ENCODE data around the gene OR6Q1.
A peak's percentile ranks its signal among the peaks of the same experiment; 100 is the strongest.

Gene OR6Q1

DNA sequence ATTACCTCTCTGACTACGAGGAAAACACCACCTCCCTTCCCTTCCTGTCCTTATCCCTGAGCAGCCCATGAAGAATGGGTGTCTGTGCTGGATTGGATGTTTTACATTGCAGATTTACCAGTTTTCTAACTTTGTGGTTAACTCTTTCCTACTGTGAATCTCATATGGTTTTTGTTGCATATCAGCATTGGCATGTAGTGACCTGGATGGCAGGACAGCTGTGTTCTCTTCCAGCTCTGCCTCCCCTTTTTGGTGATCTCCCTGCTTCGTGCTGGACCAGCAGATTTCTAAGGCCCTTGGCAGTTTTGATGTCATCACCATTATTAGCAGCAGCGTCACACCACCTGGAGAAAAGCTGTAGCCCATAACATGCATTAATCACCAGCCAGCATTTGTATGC, 26.7 kb downstream of the OR6Q1 start:
- TF ChIP-seq CTCF (IDR thresholded peaks at IDR 0.05) = no peak
- DNase-seq (ENCODE audit: low spot score) = no peak
- no peak overlapping the region for H3K27ac ChIP-seq
- H3K4me3 ChIP-seq = no peak overlapping the region

DNA sequence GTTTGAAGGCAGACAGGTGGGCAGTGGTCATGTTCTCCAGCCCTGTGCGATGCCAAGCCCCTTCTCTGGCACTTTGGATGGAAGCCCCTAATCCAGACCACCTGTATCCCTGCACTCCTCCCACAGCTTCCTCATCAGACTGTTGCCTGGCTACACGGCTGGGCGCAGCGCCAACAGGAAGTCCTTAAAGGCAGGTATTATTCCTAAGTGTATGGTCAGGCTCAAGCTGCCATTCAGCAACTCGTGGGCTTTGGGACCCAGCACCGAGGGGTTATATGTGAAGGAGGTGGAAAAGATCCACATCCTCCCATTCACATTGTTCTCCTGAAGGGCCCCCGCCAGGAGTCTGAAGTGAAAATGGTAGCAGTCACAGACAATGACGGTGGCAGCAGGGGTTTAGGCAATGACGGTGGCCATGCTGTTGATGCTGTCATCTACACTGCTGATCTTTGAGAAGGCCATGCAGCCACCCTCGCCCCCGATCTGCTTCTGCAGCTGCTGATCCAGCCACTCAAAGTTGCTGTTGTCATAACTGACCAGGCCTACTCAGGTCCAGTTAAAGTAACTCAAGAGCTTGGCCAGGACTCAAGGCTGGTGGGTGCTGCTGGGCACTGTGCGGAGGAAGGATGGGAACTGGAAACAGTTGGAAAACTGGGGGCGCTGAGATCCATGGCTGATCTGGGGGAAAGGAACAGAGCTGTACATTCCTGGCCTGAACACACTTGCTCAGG, 27.7 kb downstream of the OR6Q1 start:
- Histone ChIP-seq H3K27ac (peak overlapping the region; percentile 19 to 81), H3K4me3 (no peak overlapping the region)
- TF ChIP-seq CTCF (IDR thresholded peaks at IDR 0.05) = no peak
- DNase-seq (ENCODE audit: low spot score) = no peak

DNA sequence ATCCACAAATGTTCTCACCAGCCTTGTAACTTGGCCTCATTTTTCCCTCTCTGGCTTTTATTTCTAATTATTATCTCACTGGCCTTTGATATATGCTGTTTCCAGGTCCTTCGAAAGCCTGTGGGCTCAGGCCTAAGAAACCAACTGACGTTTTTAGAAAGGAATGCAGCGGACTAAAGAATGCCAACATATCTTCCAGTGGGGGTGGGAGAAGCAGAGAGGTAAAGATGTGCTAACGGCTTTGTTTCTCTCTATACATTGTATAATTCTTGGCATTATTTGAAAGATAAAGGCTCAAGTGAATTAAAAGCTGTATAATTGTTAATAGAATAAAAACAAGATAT, 28.2 kb downstream of the OR6Q1 start:
- TF ChIP-seq CTCF (IDR thresholded peaks at IDR 0.05) = no peak
- peak overlapping the region; percentile 19 to 81 for H3K27ac ChIP-seq
- DNase-seq (ENCODE audit: low spot score) = no peak
- H3K4me3 ChIP-seq = no peak overlapping the region

- Histone ChIP-seq H3K27ac (no peak overlapping the region), H3K4me3 (no peak overlapping the region)
- no peak for TF ChIP-seq CTCF (IDR thresholded peaks at IDR 0.05)
Observed at GRCh38 chr11:58060535-58060934, 29.8 kb downstream of the OR6Q1 start.

GRCh38 chr11:58060939-58061672, 30.4 kb downstream of the OR6Q1 start:
- Histone ChIP-seq H3K27ac (no peak overlapping the region), H3K4me3 (no peak overlapping the region)
- TF ChIP-seq CTCF (IDR thresholded peaks at IDR 0.05) = no peak
- no peak for DNase-seq (ENCODE audit: low spot score)

More at GRCh38 chr11:58060535-58060934, 29.8 kb downstream of the OR6Q1 start:
- no peak for DNase-seq (ENCODE audit: low spot score)

GRCh38 chr11:58061813-58062212, 31.1 kb downstream of the OR6Q1 start:
- H3K27ac ChIP-seq = no peak overlapping the region
- DNase-seq (ENCODE audit: low spot score) = no peak
- no peak overlapping the region for H3K4me3 ChIP-seq
- TF ChIP-seq CTCF (IDR thresholded peaks at IDR 0.05) = no peak

DNA sequence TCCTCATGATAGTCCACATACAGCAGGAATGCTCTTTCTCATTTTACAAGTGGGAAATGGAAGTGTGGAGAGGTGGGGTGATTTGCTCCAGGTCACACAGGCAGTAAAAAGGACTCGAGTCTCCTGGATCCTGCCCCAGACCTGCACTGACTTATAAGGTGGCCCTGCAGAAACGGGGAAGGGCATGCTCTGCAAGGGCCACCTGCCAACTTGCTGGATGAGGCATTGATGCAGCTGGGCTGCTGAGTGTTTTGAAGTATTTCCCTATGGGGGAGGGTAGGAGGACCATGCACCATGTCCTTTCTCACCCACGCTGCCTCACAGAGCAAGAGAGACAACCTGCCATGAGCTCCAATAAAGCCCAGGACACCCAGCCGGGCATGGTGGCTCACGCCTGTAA, 36.9 kb downstream of the OR6Q1 start:
- Histone ChIP-seq H3K4me3 (no peak overlapping the region), H3K27ac (no peak overlapping the region)
- DNase-seq (ENCODE audit: low spot score) = no peak
- TF ChIP-seq CTCF (IDR thresholded peaks at IDR 0.05) = no peak

Measured in coronary artery (tissue), 2 donors.